Tibial nerve (tissue), 4 donors: Measurements from ENCODE around the gene LXN. TPM values are rescaled to one million over a fixed set of nuclear protein-coding genes. Genes with fewer than 3 reads are reported as not detected.
"Not testable (repeated sequence)": the region's sequence is repeated elsewhere in the genome, so short reads cannot be mapped to it uniquely, and the experiment has no call there.

Source experiments
- DNase-seq, 2 donors: peaks; one replicate each; pipeline ENCODE4 v3.0.0-alpha.2; 2019; ENCODE audit warnings: low spot score in 2 of 2
- H3K27ac ChIP-seq, 4 donors: fragments of 200-600 bp; sonication (generic) in 3 of 4; one replicate each; pipeline ENCODE4 v1.5.1; 2017 to 2019; ENCODE audit warnings: mild to moderate bottlenecking in 1 of 4
- H3K27me3 ChIP-seq, 2 donors: fragments of 200-600 bp; sonication (generic) in 1 of 2; one replicate each; pipeline versions ENCODE4 v1.5.1 to v1.6.0; 2017 to 2019
- H3K36me3 ChIP-seq, 3 donors: fragments of 200-600 bp; sonication (generic); one replicate each; pipeline ENCODE4 v1.5.1; 2018 to 2019
- H3K4me1 ChIP-seq, 4 donors: fragments of 200-600 bp; sonication (generic) in 3 of 4; one replicate each; pipeline ENCODE4 v1.5.1; 2017 to 2019
- H3K4me3 ChIP-seq, 4 donors: fragments of 200-600 bp; sonication (generic) in 3 of 4; one replicate each; pipeline ENCODE4 v1.5.1; 2017 to 2019; ENCODE audit warnings: mild to moderate bottlenecking in 1 of 4, moderate library complexity in 1 of 4
- H3K9me3 ChIP-seq, 4 donors: fragments of 200-600 bp; sonication (generic) in 3 of 4; one replicate each; pipeline ENCODE4 v1.5.1; 2017 to 2019
- CTCF ChIP-seq, 5 experiments: fragments of 200-600 bp in 3 of 5; fragments of 450-650 bp in 2 of 5; sonication (generic) in 3 of 5; IDR thresholded peaks; one replicate each; pipeline ENCODE4 v1.5.1; 2016 to 2019; ENCODE audit warnings: antibody characterized with exemption in 5 of 5, mild to moderate bottlenecking in 3 of 5, moderate library complexity in 2 of 5
- EP300 ChIP-seq, 2 donors: sonication (generic); formaldehyde crosslinking; IDR thresholded peaks; one replicate each; pipeline ENCODE4 v1.6.1; 2017; ENCODE audit warnings: antibody characterized with exemption in 2 of 2, mild to moderate bottlenecking in 1 of 2
- POLR2A ChIP-seq, 2 donors: fragments of 450-650 bp; IDR thresholded peaks; one replicate each; pipeline ENCODE4 v1.6.1; 2017; ENCODE audit warnings: antibody characterized with exemption in 2 of 2, mild to moderate bottlenecking in 2 of 2, moderate library complexity in 2 of 2
- WGBS, 2 donors: methylation state at CpG; one replicate each; pipeline ENCODE4 v1.1.5; 2018; 5-methylcytosine and 5-hydroxymethylcytosine counted together
- total RNA-seq, 4 donors: library from RNA; depleted of rRNA; stranded (reverse); fragments of >200 nt; gene quantifications; one replicate each; pipeline ENCODE4 v1.1.0, GENCODE V29; 2016

LXN gene
- total RNA-seq, 4 donors from 2014 or later: 3.3 to 18.6 (median 15.9) TPM

DNA sequence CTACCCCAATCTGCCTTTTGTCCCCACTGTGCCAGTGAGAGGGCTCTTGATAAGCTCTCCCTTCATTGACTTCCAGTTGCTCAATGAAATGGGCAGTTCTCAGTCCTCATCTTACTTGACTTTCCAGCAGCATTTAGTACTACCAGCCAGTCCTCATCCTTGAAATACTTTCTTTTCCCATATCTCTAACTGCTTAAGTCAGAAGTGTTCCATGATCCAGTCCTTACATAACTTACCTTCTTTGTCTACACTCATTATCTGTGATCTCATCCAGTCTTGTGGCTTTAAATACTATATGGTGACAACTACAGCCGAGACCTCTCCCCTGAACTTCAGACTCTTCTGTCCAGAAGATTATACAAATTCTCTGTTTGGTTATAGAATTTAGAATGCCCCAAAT is 31.1 kb upstream of the LXN start:
- peaks cover 0 to 10% (median 4%) of the 10 kb centered on the region in 4 donors for H3K4me1 ChIP-seq
- 100% methylated on average over 1 of the region's 1 CpG for WGBS, 2 donors
- H3K9me3 ChIP-seq: no peaks in the 10 kb centered on the region
- peak overlapping the region in 1 of 4 donors; percentile 2 for H3K27ac ChIP-seq
- no peak for TF ChIP-seq EP300 (IDR thresholded peaks at IDR 0.05)
- no peak for TF ChIP-seq CTCF (IDR thresholded peaks at IDR 0.05)
- TF ChIP-seq POLR2A (IDR thresholded peaks at IDR 0.05): no peak
- no peaks in the 10 kb centered on the region for H3K27me3 ChIP-seq
- no peak for DNase-seq
- no peak overlapping the region for H3K4me3 ChIP-seq
- H3K36me3 ChIP-seq: peaks cover 0 to 37% (median 0%) of the 10 kb centered on the region in 3 donors

- no peak for DNase-seq
- TF ChIP-seq POLR2A (IDR thresholded peaks at IDR 0.05) (no peak), CTCF (IDR thresholded peaks at IDR 0.05) (no peak), EP300 (IDR thresholded peaks at IDR 0.05) (no peak)
- no peak overlapping the region for H3K27ac ChIP-seq
- H3K4me1 ChIP-seq: peaks cover 0 to 10% (median 4%) of the 10 kb centered on the region in 4 donors
- H3K9me3 ChIP-seq: no peaks in the 10 kb centered on the region
- H3K36me3 ChIP-seq: peaks cover 0 to 31% (median 0%) of the 10 kb centered on the region in 3 donors
- no peaks in the 10 kb centered on the region for H3K27me3 ChIP-seq
- H3K4me3 ChIP-seq: no peak overlapping the region
- WGBS, 2 donors: 76 to 84% methylated on average over 4 of the region's 4 CpGs
These were observed 30.5 kb upstream of the LXN start for GRCh38 chr3:158702815-158703481.

GRCh38 chr3:158701420-158702065 is 29.1 kb upstream of the LXN start:
- WGBS, 2 donors: 63 to 67% methylated on average over 4 of the region's 4 CpGs
- TF ChIP-seq CTCF (IDR thresholded peaks at IDR 0.05) (no peak), EP300 (IDR thresholded peaks at IDR 0.05) (no peak), POLR2A (IDR thresholded peaks at IDR 0.05) (no peak)
- Histone ChIP-seq H3K9me3 (no peaks in the 10 kb centered on the region), H3K36me3 (peaks cover 0 to 18% (median 0%) of the 10 kb centered on the region in 3 donors), H3K4me1 (peaks cover 0 to 10% (median 4%) of the 10 kb centered on the region in 4 donors), H3K4me3 (no peak overlapping the region), H3K27ac (no peak overlapping the region), H3K27me3 (no peaks in the 10 kb centered on the region)
- DNase-seq: no peak

DNA sequence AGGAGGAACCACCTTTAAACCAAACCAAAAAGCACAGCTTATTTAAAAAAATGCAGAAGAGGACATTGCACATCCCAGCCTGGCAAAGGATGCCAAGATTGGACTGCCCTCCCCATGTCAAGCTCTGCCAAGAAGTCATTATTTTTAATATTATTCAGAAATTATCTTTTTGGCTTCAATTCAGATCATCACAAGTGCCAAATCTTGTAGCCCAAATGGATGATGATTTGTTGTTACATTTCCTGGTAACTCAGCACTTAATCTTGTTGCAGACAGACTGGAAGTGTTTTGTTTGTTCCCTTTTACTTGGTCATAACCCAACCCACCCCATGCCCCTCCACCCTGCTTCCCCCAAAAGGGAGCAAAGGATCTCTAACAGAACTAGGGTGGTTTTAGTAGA is 28.1 kb upstream of the LXN start:
- TF ChIP-seq EP300 (IDR thresholded peaks at IDR 0.05) (no peak), CTCF (IDR thresholded peaks at IDR 0.05) (no peak), POLR2A (IDR thresholded peaks at IDR 0.05) (no peak)
- no peak for DNase-seq
- Histone ChIP-seq H3K4me1 (peaks cover 0 to 10% (median 4%) of the 10 kb centered on the region in 4 donors), H3K27ac (no peak overlapping the region), H3K9me3 (no peaks in the 10 kb centered on the region), H3K36me3 (peaks cover 0 to 18% (median 0%) of the 10 kb centered on the region in 3 donors), H3K27me3 (no peaks in the 10 kb centered on the region), H3K4me3 (no peak overlapping the region)

DNA sequence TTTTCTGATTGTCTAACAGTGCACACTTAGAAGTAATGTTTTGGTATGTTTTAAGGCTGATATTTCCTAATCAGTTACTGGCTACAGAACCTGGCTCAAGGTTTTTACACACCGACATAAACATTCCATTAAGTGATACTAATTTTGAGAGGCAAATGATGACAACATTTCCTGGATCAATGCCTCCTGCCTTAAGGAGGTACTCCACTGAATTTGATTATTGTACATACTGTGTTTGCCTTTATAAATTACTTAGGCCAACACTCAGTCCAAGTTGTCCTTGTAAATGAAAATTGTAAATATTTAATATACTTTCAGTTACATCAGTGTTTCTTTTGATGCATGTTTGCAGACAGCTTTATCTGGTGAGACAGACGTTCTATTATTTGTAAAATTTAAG is 24.2 kb upstream of the LXN start:
- H3K4me1 ChIP-seq: peaks cover 0 to 9% (median 4%) of the 10 kb centered on the region in 4 donors
- no peak overlapping the region for H3K4me3 ChIP-seq
- TF ChIP-seq CTCF (IDR thresholded peaks at IDR 0.05): no peak
- no peak for TF ChIP-seq POLR2A (IDR thresholded peaks at IDR 0.05)
- TF ChIP-seq EP300 (IDR thresholded peaks at IDR 0.05): no peak
- no peaks in the 10 kb centered on the region for H3K27me3 ChIP-seq
- no peaks in the 10 kb centered on the region for H3K9me3 ChIP-seq
- H3K36me3 ChIP-seq: peaks cover 0 to 35% (median 0%) of the 10 kb centered on the region in 3 donors
- no peak overlapping the region for H3K27ac ChIP-seq
- 70 to 72% methylated on average over 2 of the region's 2 CpGs for WGBS, 2 donors
- DNase-seq: no peak

DNA sequence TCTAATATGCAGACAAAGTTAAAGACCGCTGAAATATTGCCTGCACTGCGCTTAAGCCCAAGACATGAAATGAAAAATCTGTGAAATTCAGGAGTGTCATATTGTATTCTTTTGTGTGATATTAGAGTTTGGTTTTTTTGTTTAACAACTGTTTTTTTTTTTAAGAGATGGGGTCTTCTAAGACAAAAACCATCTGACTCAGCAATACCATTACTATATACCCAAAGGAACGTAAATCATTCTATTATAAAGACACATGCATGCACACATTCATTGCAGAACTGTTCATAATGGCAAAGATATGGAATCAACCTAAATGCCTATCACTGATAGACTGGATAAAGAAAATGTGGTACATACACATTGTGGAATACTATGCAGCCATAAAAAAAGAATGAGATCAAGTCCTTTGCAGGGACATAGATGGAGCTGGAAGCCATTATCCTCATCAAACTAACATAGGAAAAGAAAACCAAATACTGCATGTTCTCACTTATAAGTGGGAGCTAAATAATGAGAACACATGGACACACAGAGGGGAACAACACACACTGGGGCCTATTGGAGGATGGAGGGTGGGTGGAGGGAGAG is 21.5 kb upstream of the LXN start:
- WGBS, 2 donors: 33 to 83% methylated on average over 3 of the region's 3 CpGs
- not testable (repeated sequence) for H3K27ac ChIP-seq, H3K27me3 ChIP-seq, H3K9me3 ChIP-seq, H3K4me1 ChIP-seq, DNase-seq, H3K4me3 ChIP-seq
- H3K36me3 ChIP-seq: peaks cover 0 to 50% (median 0%) of the 10 kb centered on the region in 3 donors
